ENCODE data around the gene DISP1. TPM values are rescaled to one million over a fixed set of nuclear protein-coding genes. Genes with fewer than 3 reads are reported as not detected.

The DISP1 gene
- total RNA-seq, 1 experiment from 2014 or later = 1.3 TPM

DNA sequence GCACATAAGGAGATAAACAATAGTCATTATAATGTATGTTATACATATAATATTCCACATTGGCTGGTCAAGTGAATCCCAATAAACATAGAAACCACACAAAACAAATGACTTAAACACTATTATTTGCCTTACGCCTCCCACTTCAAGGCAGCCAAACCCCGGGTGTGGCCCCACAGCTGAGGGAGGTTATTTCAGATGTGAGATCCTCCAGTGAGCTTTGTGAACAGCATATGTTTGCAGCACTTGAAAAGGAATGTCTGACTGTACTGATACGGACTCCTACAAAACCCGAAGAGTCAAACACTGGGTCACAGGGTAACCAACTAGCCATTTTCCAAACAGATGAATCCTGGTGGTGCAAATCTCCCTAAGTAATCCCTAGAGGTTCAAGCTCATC, 27.1 kb upstream of the DISP1 start:
- Histone ChIP-seq H3K9ac (ENCODE audit: low read length) (no peak overlapping the region), H3K9me3 (ENCODE audit: low read length) (no peaks in the 10 kb centered on the region), H3K27me3 (ENCODE audit: low read length) (no peaks in the 10 kb centered on the region), H3K4me1 (ENCODE audit: insufficient read depth, low read length) (peaks cover 24% of the 10 kb centered on the region), H2AFZ (ENCODE audit: low read length) (no peak overlapping the region), H3K36me3 (ENCODE audit: low read depth, low read length) (no peaks in the 10 kb centered on the region), H3K9me2 (replicated peaks; ENCODE audit: low read length) (no peaks in the 10 kb centered on the region), H3K4me3 (ENCODE audit: low read length) (no peak overlapping the region), H4K20me1 (ENCODE audit: low read length) (no peaks in the 10 kb centered on the region), H3K27ac (ENCODE audit: low read length) (no peak overlapping the region), H3K79me2 (ENCODE audit: low read length) (no peaks in the 10 kb centered on the region), H3F3A (ENCODE audit: low read length, unreplicated experiment) (no peaks in the 10 kb centered on the region), H3K4me2 (ENCODE audit: low read length) (no peak overlapping the region)
- no peak for DNase-seq
- BruUV-seq (replicated peaks) = no TSS peak
- TF ChIP-seq, protein P1, sequence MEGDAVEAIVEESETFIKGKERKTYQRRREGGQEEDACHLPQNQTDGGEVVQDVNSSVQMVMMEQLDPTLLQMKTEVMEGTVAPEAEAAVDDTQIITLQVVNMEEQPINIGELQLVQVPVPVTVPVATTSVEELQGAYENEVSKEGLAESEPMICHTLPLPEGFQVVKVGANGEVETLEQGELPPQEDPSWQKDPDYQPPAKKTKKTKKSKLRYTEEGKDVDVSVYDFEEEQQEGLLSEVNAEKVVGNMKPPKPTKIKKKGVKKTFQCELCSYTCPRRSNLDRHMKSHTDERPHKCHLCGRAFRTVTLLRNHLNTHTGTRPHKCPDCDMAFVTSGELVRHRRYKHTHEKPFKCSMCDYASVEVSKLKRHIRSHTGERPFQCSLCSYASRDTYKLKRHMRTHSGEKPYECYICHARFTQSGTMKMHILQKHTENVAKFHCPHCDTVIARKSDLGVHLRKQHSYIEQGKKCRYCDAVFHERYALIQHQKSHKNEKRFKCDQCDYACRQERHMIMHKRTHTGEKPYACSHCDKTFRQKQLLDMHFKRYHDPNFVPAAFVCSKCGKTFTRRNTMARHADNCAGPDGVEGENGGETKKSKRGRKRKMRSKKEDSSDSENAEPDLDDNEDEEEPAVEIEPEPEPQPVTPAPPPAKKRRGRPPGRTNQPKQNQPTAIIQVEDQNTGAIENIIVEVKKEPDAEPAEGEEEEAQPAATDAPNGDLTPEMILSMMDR (conservative IDR thresholded peaks at IDR 0.05; ENCODE audit: low read depth, low read length) = no peak
- no peak for TF ChIP-seq EZH2phosphoT487 (IDR thresholded peaks at IDR 0.05; ENCODE audit: borderline replicate concordance, low read length)
- no peak for TF ChIP-seq EZH2 (IDR thresholded peaks at IDR 0.05; ENCODE audit: low read length, unreplicated experiment)
- ChIA-PET CTCF (no interaction called here), POLR2A (ENCODE audit: unreplicated experiment) (no interaction called here)
- intact Hi-C loops (cut with micrococcal nuclease) = no loop called here
- ATAC-seq = no peak

GRCh38 chr1:222788402-222789156, 26.3 kb upstream of the DISP1 start:
- ChIA-PET CTCF (no interaction called here), POLR2A (ENCODE audit: unreplicated experiment) (no interaction called here)
- Histone ChIP-seq H3K4me1 (ENCODE audit: insufficient read depth, low read length) (peaks cover 24% of the 10 kb centered on the region), H4K20me1 (ENCODE audit: low read length) (no peaks in the 10 kb centered on the region), H3K79me2 (ENCODE audit: low read length) (no peaks in the 10 kb centered on the region), H2AFZ (ENCODE audit: low read length) (no peak overlapping the region), H3K27me3 (ENCODE audit: low read length) (no peaks in the 10 kb centered on the region), H3K36me3 (ENCODE audit: low read depth, low read length) (no peaks in the 10 kb centered on the region), H3K27ac (ENCODE audit: low read length) (no peak overlapping the region), H3K4me3 (ENCODE audit: low read length) (no peak overlapping the region), H3K4me2 (ENCODE audit: low read length) (no peak overlapping the region), H3K9me2 (replicated peaks; ENCODE audit: low read length) (no peaks in the 10 kb centered on the region), H3K9ac (ENCODE audit: low read length) (no peak overlapping the region), H3K9me3 (ENCODE audit: low read length) (no peaks in the 10 kb centered on the region), H3F3A (ENCODE audit: low read length, unreplicated experiment) (no peaks in the 10 kb centered on the region)
- no TSS peak for BruUV-seq (replicated peaks)
- no peak for TF ChIP-seq EZH2 (IDR thresholded peaks at IDR 0.05; ENCODE audit: low read length, unreplicated experiment)
- no peak for TF ChIP-seq EZH2phosphoT487 (IDR thresholded peaks at IDR 0.05; ENCODE audit: borderline replicate concordance, low read length)
- intact Hi-C loops (cut with micrococcal nuclease) = no loop called here
- DNase-seq (no peak), ATAC-seq (no peak)

GRCh38 chr1:222790115-222790514, 24.7 kb upstream of the DISP1 start:
- no TSS peak for BruUV-seq (replicated peaks)
- DNase-seq (no peak), ATAC-seq (no peak)
- Histone ChIP-seq H3K27me3 (ENCODE audit: low read length) (no peaks in the 10 kb centered on the region), H3K4me1 (ENCODE audit: insufficient read depth, low read length) (peaks cover 11% of the 10 kb centered on the region), H3K36me3 (ENCODE audit: low read depth, low read length) (no peaks in the 10 kb centered on the region), H3K4me2 (ENCODE audit: low read length) (no peak overlapping the region), H3K9me3 (ENCODE audit: low read length) (no peaks in the 10 kb centered on the region), H2AFZ (ENCODE audit: low read length) (no peak overlapping the region), H3K79me2 (ENCODE audit: low read length) (no peaks in the 10 kb centered on the region), H3F3A (ENCODE audit: low read length, unreplicated experiment) (no peaks in the 10 kb centered on the region), H3K27ac (ENCODE audit: low read length) (no peak overlapping the region), H3K9ac (ENCODE audit: low read length) (no peak overlapping the region), H4K20me1 (ENCODE audit: low read length) (no peaks in the 10 kb centered on the region), H3K4me3 (ENCODE audit: low read length) (no peak overlapping the region), H3K9me2 (replicated peaks; ENCODE audit: low read length) (no peaks in the 10 kb centered on the region)
- no peak for TF ChIP-seq EZH2phosphoT487 (IDR thresholded peaks at IDR 0.05; ENCODE audit: borderline replicate concordance, low read length)
- TF ChIP-seq, protein P1 (conservative IDR thresholded peaks at IDR 0.05; ENCODE audit: low read depth, low read length) = no peak
- TF ChIP-seq EZH2 (IDR thresholded peaks at IDR 0.05; ENCODE audit: low read length, unreplicated experiment) = no peak
- CTCF ChIA-PET = no interaction called here
- intact Hi-C loops (cut with micrococcal nuclease) = loop anchor here (10.0 kb wide), 1 partner anchor 895 kb away; no protein-coding TSS in a partner anchor
- POLR2A ChIA-PET (ENCODE audit: unreplicated experiment) = no interaction called here

All from PC-3 (cell line).